Keratinocyte (primary cell): Measurements from ENCODE around the gene JAG2.

Experiments used
- EZH2 ChIP-seq: IDR thresholded peaks from one replicate; pipeline ENCODE4 v1.6.1; 2012; ENCODE audit warnings: inconsistent platforms, mild to moderate bottlenecking, low read length, moderate library complexity
- TF ChIP-seq, protein P1 (sequence below), 3 experiments: IDR thresholded peaks in 1 of 3; conservative IDR thresholded peaks in 1 of 3; optimal IDR thresholded peaks in 1 of 3; 2 replicates in 2 of 3; 3 replicates in 1 of 3; pipeline versions ENCODE3 to v1.5.1; 2011; ENCODE audit warnings: low read length in 3 of 3, mild to moderate bottlenecking in 3 of 3, moderate library complexity in 2 of 3, control low read depth in 1 of 3, inconsistent platforms in 1 of 3; ENCODE audit not compliant: insufficient read depth in 2 of 3; ENCODE audit errors: extremely low read depth in 1 of 3

- TF ChIP-seq, protein P1, sequence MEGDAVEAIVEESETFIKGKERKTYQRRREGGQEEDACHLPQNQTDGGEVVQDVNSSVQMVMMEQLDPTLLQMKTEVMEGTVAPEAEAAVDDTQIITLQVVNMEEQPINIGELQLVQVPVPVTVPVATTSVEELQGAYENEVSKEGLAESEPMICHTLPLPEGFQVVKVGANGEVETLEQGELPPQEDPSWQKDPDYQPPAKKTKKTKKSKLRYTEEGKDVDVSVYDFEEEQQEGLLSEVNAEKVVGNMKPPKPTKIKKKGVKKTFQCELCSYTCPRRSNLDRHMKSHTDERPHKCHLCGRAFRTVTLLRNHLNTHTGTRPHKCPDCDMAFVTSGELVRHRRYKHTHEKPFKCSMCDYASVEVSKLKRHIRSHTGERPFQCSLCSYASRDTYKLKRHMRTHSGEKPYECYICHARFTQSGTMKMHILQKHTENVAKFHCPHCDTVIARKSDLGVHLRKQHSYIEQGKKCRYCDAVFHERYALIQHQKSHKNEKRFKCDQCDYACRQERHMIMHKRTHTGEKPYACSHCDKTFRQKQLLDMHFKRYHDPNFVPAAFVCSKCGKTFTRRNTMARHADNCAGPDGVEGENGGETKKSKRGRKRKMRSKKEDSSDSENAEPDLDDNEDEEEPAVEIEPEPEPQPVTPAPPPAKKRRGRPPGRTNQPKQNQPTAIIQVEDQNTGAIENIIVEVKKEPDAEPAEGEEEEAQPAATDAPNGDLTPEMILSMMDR (optimal IDR thresholded peaks at IDR 0.05 in 1 of 3, IDR thresholded peaks at IDR 0.05 in 1 of 3, conservative IDR thresholded peaks at IDR 0.05 in 1 of 3; ENCODE audit: extremely low read depth in 1 of 3, insufficient read depth in 2 of 3, low read length in 3 of 3): no peak
- TF ChIP-seq EZH2: no peak
Measured at GRCh38 chr14:105195051-105195450, 26.5 kb upstream of the JAG2 start.
